Left lung (tissue), 10 donors: ENCODE data around the gene WDR7. TPM values are rescaled to one million over a fixed set of nuclear protein-coding genes. Genes with fewer than 3 reads are reported as not detected.

Source experiments
- ATAC-seq: fragments of 200-7000 bp; cut with Tn5 transposase; one replicate; pipeline ENCODE4 v1.9.1; 2020; ENCODE audit warnings: moderate library complexity
- DNase-seq, 4 donors: peaks; one replicate each; pipeline ENCODE4 v3.0.0-alpha.2; 2013 to 2020
- H3K27ac ChIP-seq, 2 donors: fragments of 200-600 bp; sonication (generic) in 1 of 2; one replicate each; pipeline versions ENCODE4 v1.5.0 to v1.8.0; 2020 to 2021
- H3K27me3 ChIP-seq, 2 donors: fragments of 200-600 bp; sonication (generic) in 1 of 2; one replicate each; pipeline versions ENCODE4 v1.5.0 to v1.8.0; 2020 to 2021
- H3K36me3 ChIP-seq, 2 donors: fragments of 200-600 bp; sonication (generic) in 1 of 2; one replicate each; pipeline versions ENCODE4 v1.5.0 to v1.8.0; 2020 to 2021
- H3K4me1 ChIP-seq, 2 donors: fragments of 200-600 bp; one replicate each; pipeline ENCODE4 v1.8.0; 2021
- H3K4me3 ChIP-seq, 2 donors: fragments of 200-600 bp; sonication (generic) in 1 of 2; one replicate each; pipeline versions ENCODE4 v1.5.0 to v1.8.0; 2020 to 2021; ENCODE audit warnings: mild to moderate bottlenecking in 1 of 2
- H3K9me3 ChIP-seq, 2 donors: fragments of 200-600 bp; sonication (generic) in 1 of 2; one replicate each; pipeline versions ENCODE4 v1.5.0 to v1.8.0; 2020 to 2021
- CTCF ChIP-seq, 2 donors: fragments of 200-600 bp; sonication (generic) in 1 of 2; IDR thresholded peaks; one replicate each; pipeline versions ENCODE4 v1.5.0 to v1.8.0; 2021; ENCODE audit warnings: antibody characterized with exemption in 2 of 2
- intact Hi-C, 2 donors: fragments of 100-400 bp; cut with DNase I; formaldehyde crosslinking; loops; one replicate each; pipeline versions ENCODE4 v1.11.2 to v1.14.2; 2022
- polyA plus RNA-seq, 6 donors: library from polyadenylated mRNA; unstranded; fragments of 120-200 nt; gene quantifications; one replicate each; pipeline ENCODE4 v1.2.1, GENCODE V29; 2013; ENCODE audit not compliant: insufficient read length in 6 of 6
- total RNA-seq, 2 donors: library from RNA; stranded (reverse); fragmentation: NEBNext Ultra II Directional; extraction: Animal tissue kit (Norgen Biotek cat#: 25700); gene quantifications; one replicate each; pipeline ENCODE4 v1.2.1, GENCODE V29; 2021
- donor health status: DM: no; HTN: yes; CAD: no.
- donor health status: DM: no; HTN: no; CAD: no.

The WDR7 gene
- total and polyA plus RNA-seq, 8 donors = 10.9 to 37.7 (median 12.8) TPM

- intact Hi-C loops = no loop called here
- no peaks in the 10 kb centered on the region for H3K36me3 ChIP-seq
- ATAC-seq = no peak
- no peaks in the 10 kb centered on the region for H3K27me3 ChIP-seq
- DNase-seq = no peak
- H3K4me3 ChIP-seq = no peak overlapping the region
- no peak overlapping the region for H3K27ac ChIP-seq
- no peaks in the 10 kb centered on the region for H3K9me3 ChIP-seq
- no peaks in the 10 kb centered on the region for H3K4me1 ChIP-seq
- no peak for TF ChIP-seq CTCF (IDR thresholded peaks at IDR 0.05)
These were observed 252.5 kb downstream of the WDR7 start for GRCh38 chr18:56903686-56904085.

- DNase-seq (no peak), ATAC-seq (no peak)
- no peaks in the 10 kb centered on the region for H3K36me3 ChIP-seq
- H3K9me3 ChIP-seq = no peaks in the 10 kb centered on the region
- H3K4me3 ChIP-seq = no peak overlapping the region
- TF ChIP-seq CTCF (IDR thresholded peaks at IDR 0.05) = no peak
- H3K27ac ChIP-seq = no peak overlapping the region
- no peaks in the 10 kb centered on the region for H3K27me3 ChIP-seq
- intact Hi-C loops = no loop called here
- H3K4me1 ChIP-seq = no peaks in the 10 kb centered on the region
These were observed 256.6 kb downstream of the WDR7 start for GRCh38 chr18:56907771-56908170.

- no peaks in the 10 kb centered on the region for H3K9me3 ChIP-seq
- no peak for ATAC-seq
- intact Hi-C loops = no loop called here
- no peak overlapping the region for H3K27ac ChIP-seq
- no peaks in the 10 kb centered on the region for H3K36me3 ChIP-seq
- no peaks in the 10 kb centered on the region for H3K4me1 ChIP-seq
- H3K27me3 ChIP-seq = no peaks in the 10 kb centered on the region
- H3K4me3 ChIP-seq = no peak overlapping the region
- DNase-seq = no peak
- TF ChIP-seq CTCF (IDR thresholded peaks at IDR 0.05) = no peak
These were observed 259.1 kb downstream of the WDR7 start for GRCh38 chr18:56910237-56910636.

- no peak for TF ChIP-seq CTCF (IDR thresholded peaks at IDR 0.05)
- Histone ChIP-seq H3K36me3 (no peaks in the 10 kb centered on the region), H3K4me1 (no peaks in the 10 kb centered on the region), H3K27me3 (no peaks in the 10 kb centered on the region), H3K27ac (no peak overlapping the region), H3K4me3 (no peak overlapping the region), H3K9me3 (no peaks in the 10 kb centered on the region)
- ATAC-seq (no peak), DNase-seq (no peak)
- intact Hi-C loops = no loop called here
These were observed 259.8 kb downstream of the WDR7 start for GRCh38 chr18:56910967-56911366.

- intact Hi-C loops = no loop called here
- Histone ChIP-seq H3K9me3 (no peaks in the 10 kb centered on the region), H3K4me3 (no peak overlapping the region), H3K27me3 (no peaks in the 10 kb centered on the region), H3K36me3 (no peaks in the 10 kb centered on the region), H3K4me1 (no peaks in the 10 kb centered on the region), H3K27ac (no peak overlapping the region)
- DNase-seq (no peak), ATAC-seq (no peak)
- TF ChIP-seq CTCF (IDR thresholded peaks at IDR 0.05) = no peak
These were observed 262.8 kb downstream of the WDR7 start for GRCh38 chr18:56913941-56914340.
